ENCODE data around the gene ZCCHC14. TPM values are rescaled to one million over a fixed set of nuclear protein-coding genes. Genes with fewer than 3 reads are reported as not detected.

Gene ZCCHC14
- total and polyA plus RNA-seq, 2 of the 13 experiments (the other 11 are each of a cell fraction or from before 2014, with no cell fraction given), result 12.4 to 12.5 TPM

DNA sequence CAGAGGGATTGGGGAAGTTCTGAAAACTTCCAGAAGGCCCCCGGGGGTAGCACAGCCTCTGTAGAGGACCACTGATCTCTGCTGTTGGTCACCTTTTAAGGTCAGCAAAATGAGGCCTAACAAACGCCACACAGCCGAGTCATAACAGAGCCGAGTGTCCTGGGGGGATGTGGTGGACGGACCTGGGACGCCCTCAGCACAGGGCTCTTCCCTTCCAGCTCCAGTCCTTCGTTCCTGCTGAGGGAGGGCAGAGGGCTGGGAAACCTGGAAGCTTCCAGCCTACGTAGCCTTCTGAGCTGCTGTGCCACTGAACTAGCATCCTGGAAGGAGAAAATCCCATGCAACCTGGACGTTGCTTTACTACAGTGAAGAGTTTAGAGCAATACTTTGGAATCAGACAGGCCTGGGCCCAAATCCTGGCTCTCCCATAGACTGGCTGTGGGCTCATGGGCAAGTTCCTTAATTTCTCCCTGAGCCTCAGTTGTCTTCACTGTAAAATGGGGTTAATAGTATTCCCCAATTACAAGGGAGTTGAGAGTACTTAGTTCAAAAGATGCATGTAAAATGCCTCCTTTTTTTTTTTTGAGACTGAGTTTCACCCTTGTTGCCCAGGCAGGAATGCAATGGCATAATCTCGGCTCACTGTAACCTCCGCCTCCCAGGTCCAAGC, 34.4 kb upstream of the ZCCHC14 start (continued):
- TF ChIP-seq ZNF629 (CRISPR knock-in tag; conservative IDR thresholded peaks at IDR 0.05) (peak; percentile 90), MAZ (IDR thresholded peaks at IDR 0.05; ENCODE audit: borderline replicate concordance, low read depth, low read length) (no peak), MAZ (CRISPR knock-in tag; IDR thresholded peaks at IDR 0.05; ENCODE audit: low read depth) (0 out of 2 replicates have a peak, but pooled peaks have one; percentile 17), ZNF224 (CRISPR knock-in tag; IDR thresholded peaks at IDR 0.05) (no peak), KLF11 (CRISPR knock-in tag; IDR thresholded peaks at IDR 0.05) (no peak), ZFX (CRISPR knock-in tag; IDR thresholded peaks at IDR 0.05; ENCODE audit: low read depth) (peak; percentile 44; the same call in 1 of the 2 replicates), RCOR2 (CRISPR knock-in tag; IDR thresholded peaks at IDR 0.05) (no peak), MEIS2 (CRISPR knock-in tag; IDR thresholded peaks at IDR 0.05) (no peak), ZNF280D (CRISPR knock-in tag; IDR thresholded peaks at IDR 0.05) (no peak), HINFP (CRISPR knock-in tag; IDR thresholded peaks at IDR 0.05; ENCODE audit: low read depth) (no peak), KLF15 (CRISPR knock-in tag; IDR thresholded peaks at IDR 0.05; ENCODE audit: borderline replicate concordance) (no peak), ZNF501 (CRISPR knock-in tag; IDR thresholded peaks at IDR 0.05) (no peak), MBNL3 (CRISPR knock-in tag; conservative IDR thresholded peaks at IDR 0.05) (no peak), ZNF264 (CRISPR knock-in tag; IDR thresholded peaks at IDR 0.05) (no peak), ZNF18 (CRISPR knock-in tag; IDR thresholded peaks at IDR 0.05; ENCODE audit: insufficient replicate concordance) (no peak), GATAD2A (CRISPR knock-in tag; IDR thresholded peaks at IDR 0.05) (no peak), MNT (IDR thresholded peaks at IDR 0.05) (no peak), HNRNPH1 (optimal IDR thresholded peaks at IDR 0.05; ENCODE audit: low read depth, low read length) (no peak), NR2F1 (CRISPR knock-in tag; IDR thresholded peaks at IDR 0.05) (no peak), ZBTB43 (CRISPR knock-in tag; conservative IDR thresholded peaks at IDR 0.05) (no peak)
- TF ChIP-seq, protein P1, sequence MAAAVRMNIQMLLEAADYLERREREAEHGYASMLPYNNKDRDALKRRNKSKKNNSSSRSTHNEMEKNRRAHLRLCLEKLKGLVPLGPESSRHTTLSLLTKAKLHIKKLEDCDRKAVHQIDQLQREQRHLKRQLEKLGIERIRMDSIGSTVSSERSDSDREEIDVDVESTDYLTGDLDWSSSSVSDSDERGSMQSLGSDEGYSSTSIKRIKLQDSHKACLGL (CRISPR knock-in tag; IDR thresholded peaks at IDR 0.05), result no peak

Data from HepG2 (cell line).